KMS-11 (cell line): Measurements from ENCODE around the gene CFAP251.

Experiments used
- H2AFZ ChIP-seq: fragments of 200-600 bp; sonication (generic); 2 replicates; pipeline ENCODE4 v1.6.1; 2016; ENCODE audit warnings: antibody characterized with exemption, mixed run types, low read depth
- H3K27ac ChIP-seq: fragments of 200-600 bp; sonication (generic); 2 replicates; pipeline ENCODE4 v1.6.1; 2016; ENCODE audit warnings: mild to moderate bottlenecking, mixed run types
- H3K27me3 ChIP-seq: fragments of 200-600 bp; sonication (generic); 2 replicates; pipeline ENCODE4 v1.6.1; 2017; ENCODE audit warnings: mild to moderate bottlenecking, low read depth, mixed run types, moderate library complexity; ENCODE audit not compliant: insufficient read depth
- H3K36me3 ChIP-seq: fragments of 200-600 bp; sonication (generic); 2 replicates; pipeline ENCODE4 v1.6.1; 2017; ENCODE audit warnings: mild to moderate bottlenecking, mixed run types; ENCODE audit not compliant: insufficient read depth
- H3K4me1 ChIP-seq: fragments of 200-600 bp; sonication (generic); 2 replicates; pipeline ENCODE4 v1.6.1; 2016; ENCODE audit warnings: mild to moderate bottlenecking, low read depth, mixed run types; ENCODE audit not compliant: poor library complexity, severe bottlenecking
- H3K4me2 ChIP-seq: fragments of 200-600 bp; sonication (generic); 2 replicates; pipeline ENCODE4 v1.7.0; 2016; ENCODE audit warnings: mild to moderate bottlenecking, mixed run types
- H3K4me3 ChIP-seq: fragments of 200-600 bp; sonication (generic); IDR thresholded peaks from 2 replicates; pipeline ENCODE4 v1.6.1; 2017; ENCODE audit warnings: low read depth, low read length, mixed read lengths; ENCODE audit not compliant: insufficient read depth
- H3K79me2 ChIP-seq: fragments of 200-600 bp; sonication (generic); 2 replicates; pipeline ENCODE4 v1.6.1; 2016; ENCODE audit warnings: low read depth, mixed run types; ENCODE audit not compliant: insufficient read depth
- H3K9ac ChIP-seq: fragments of 200-600 bp; sonication (generic); 2 replicates; pipeline ENCODE4 v1.6.1; 2016; ENCODE audit warnings: mild to moderate bottlenecking, mixed run types
- H4K20me1 ChIP-seq: fragments of 200-600 bp; sonication (generic); 2 replicates; pipeline ENCODE4 v1.6.1; 2016; ENCODE audit warnings: mild to moderate bottlenecking, mixed run types; ENCODE audit not compliant: insufficient read depth
- TF ChIP-seq, protein P1 (sequence below): fragments of 200-600 bp; sonication (generic); conservative IDR thresholded peaks from 2 replicates; pipeline ENCODE4 v1.6.1; 2017; ENCODE audit warnings: low read depth, mild to moderate bottlenecking, antibody characterized with exemption, low read length, moderate library complexity, mixed read lengths

CFAP251 gene

DNA sequence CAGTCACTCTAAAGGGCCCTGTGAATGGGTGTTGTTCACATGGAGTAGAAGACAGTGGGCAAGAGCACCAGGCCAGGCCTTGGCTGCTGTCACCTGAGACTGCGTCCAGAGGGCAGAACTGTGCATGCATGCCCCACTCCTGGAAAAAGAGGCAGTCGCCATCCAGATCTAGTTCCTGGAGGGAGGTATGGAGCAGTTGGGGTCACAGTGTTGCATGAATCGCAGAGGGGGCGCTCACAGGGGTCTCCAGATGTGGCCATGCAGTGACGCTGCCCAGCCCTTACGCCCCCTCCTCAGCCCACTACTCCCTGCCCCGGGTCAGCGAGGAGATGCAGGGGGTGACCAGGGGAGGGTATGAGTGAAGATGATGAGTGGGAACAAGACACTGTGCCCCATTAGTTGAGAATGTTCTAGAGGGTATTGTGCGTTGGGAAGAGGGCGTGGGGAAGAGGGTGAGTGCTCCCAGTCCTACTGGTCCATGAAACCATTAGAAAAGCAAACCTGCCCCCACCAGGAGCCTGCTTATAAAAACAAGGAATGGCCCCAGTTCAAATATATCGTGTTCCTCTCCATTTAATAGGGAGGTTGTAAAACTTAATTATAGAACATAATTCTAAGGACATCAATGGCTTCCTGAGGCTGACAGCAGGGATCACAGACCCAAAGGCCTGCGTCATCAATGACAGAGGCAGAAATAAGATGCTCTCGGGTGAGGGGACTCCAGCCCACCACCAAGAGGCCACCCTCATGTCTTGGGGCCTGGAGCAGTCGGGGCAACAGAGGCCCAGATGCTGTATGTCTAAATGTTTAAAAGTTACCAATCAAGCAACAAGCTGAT, 71.1 kb downstream of the CFAP251 start:
- Histone ChIP-seq H3K4me1 (no peaks in the 10 kb centered on the region), H4K20me1 (no peaks in the 10 kb centered on the region), H3K79me2 (no peaks in the 10 kb centered on the region), H3K36me3 (no peaks in the 10 kb centered on the region), H3K4me2 (no peak overlapping the region), H3K4me3 (no peak overlapping the region), H3K27ac (no peak overlapping the region), H3K27me3 (no peaks in the 10 kb centered on the region), H3K9ac (no peak overlapping the region), H2AFZ (no peak overlapping the region)
- TF ChIP-seq, protein P1, sequence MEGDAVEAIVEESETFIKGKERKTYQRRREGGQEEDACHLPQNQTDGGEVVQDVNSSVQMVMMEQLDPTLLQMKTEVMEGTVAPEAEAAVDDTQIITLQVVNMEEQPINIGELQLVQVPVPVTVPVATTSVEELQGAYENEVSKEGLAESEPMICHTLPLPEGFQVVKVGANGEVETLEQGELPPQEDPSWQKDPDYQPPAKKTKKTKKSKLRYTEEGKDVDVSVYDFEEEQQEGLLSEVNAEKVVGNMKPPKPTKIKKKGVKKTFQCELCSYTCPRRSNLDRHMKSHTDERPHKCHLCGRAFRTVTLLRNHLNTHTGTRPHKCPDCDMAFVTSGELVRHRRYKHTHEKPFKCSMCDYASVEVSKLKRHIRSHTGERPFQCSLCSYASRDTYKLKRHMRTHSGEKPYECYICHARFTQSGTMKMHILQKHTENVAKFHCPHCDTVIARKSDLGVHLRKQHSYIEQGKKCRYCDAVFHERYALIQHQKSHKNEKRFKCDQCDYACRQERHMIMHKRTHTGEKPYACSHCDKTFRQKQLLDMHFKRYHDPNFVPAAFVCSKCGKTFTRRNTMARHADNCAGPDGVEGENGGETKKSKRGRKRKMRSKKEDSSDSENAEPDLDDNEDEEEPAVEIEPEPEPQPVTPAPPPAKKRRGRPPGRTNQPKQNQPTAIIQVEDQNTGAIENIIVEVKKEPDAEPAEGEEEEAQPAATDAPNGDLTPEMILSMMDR, result no peak

DNA sequence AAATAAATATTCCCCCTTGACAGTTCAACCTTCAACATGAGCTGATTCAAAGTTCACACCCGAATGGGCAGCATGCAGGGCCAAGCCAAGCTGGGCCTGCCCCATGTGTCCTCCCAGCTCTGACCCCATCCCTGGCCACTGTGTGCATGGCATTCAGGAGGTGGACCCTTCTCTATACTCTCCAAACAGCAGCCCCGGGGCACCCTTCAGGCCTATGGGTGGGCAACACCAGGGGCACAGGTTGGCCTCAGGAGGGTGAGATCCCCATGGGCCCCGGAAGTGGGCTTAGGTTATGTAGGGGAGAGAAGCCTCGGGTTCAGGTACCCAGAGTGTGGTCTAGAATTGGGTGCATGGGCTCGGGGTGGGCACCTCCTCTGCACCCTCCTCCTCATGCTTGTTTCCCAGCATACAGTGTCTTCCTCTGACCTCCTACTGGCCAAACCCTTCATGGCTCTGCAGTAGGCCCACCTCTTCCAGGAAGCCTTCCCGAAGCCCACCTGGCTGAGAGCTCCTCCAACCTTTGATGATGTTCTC, 71.8 kb downstream of the CFAP251 start:
- Histone ChIP-seq H4K20me1 (no peaks in the 10 kb centered on the region), H3K27ac (no peak overlapping the region), H3K9ac (no peak overlapping the region)

DNA sequence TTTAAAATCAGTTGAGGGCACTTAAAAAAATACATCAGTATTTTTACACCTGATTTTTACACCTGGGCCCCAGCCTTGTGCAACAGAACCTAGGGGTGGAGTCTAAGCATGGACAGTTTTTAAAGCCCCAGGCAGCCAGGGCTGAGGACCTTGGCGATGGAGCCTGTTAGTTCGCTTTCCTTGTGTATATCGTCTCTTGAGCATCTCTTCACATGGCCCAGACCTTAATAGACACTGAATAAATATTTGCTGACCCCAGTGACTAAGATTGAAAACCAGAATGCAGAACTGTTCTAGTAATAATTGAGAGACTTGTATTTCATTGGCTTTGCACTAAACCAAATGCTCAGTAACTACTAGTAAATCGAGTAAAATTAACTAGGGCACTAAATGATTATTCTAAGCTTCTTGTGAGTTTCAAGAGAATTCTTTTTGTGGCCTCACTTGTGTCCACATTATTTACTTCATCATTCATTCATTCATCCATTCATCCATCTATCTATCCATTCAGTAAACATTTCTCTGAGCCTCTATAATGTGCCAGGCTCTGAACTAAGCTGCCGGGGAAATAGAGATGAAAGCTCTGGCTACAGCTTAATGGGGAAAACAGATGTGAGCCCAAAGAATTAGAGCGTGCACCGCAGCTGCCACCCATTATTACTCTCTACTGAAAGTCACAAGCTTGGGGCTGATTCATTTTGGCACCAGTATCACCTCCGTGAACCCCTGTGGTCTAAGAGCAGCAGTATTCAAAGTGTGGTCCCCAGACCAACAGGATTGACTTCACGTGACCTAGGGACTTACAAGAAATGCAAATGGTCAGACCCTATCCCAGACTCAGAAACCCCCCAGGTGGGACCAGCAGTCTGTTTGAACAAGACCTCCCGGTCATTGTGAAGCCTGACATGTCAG, 72.6 kb downstream of the CFAP251 start:
- H3K27ac ChIP-seq, result no peak overlapping the region
- H4K20me1 ChIP-seq, result no peaks in the 10 kb centered on the region
- no peaks in the 10 kb centered on the region for H3K4me1 ChIP-seq
- H3K36me3 ChIP-seq, result no peaks in the 10 kb centered on the region
- no peak overlapping the region for H2AFZ ChIP-seq
- TF ChIP-seq, protein P1, result no peak
- H3K79me2 ChIP-seq, result no peaks in the 10 kb centered on the region
- no peak overlapping the region for H3K4me2 ChIP-seq
- H3K27me3 ChIP-seq, result no peaks in the 10 kb centered on the region
- H3K4me3 ChIP-seq, result no peak overlapping the region
- H3K9ac ChIP-seq, result no peak overlapping the region

More for the DNA sequence above, 71.8 kb downstream of the CFAP251 start:
- H3K4me1 ChIP-seq, result no peaks in the 10 kb centered on the region
- no peak overlapping the region for H3K4me2 ChIP-seq
- no peaks in the 10 kb centered on the region for H3K27me3 ChIP-seq
- TF ChIP-seq, protein P1, result no peak
- no peak overlapping the region for H3K4me3 ChIP-seq
- H3K79me2 ChIP-seq, result no peaks in the 10 kb centered on the region
- no peak overlapping the region for H2AFZ ChIP-seq
- H3K36me3 ChIP-seq, result no peaks in the 10 kb centered on the region

DNA sequence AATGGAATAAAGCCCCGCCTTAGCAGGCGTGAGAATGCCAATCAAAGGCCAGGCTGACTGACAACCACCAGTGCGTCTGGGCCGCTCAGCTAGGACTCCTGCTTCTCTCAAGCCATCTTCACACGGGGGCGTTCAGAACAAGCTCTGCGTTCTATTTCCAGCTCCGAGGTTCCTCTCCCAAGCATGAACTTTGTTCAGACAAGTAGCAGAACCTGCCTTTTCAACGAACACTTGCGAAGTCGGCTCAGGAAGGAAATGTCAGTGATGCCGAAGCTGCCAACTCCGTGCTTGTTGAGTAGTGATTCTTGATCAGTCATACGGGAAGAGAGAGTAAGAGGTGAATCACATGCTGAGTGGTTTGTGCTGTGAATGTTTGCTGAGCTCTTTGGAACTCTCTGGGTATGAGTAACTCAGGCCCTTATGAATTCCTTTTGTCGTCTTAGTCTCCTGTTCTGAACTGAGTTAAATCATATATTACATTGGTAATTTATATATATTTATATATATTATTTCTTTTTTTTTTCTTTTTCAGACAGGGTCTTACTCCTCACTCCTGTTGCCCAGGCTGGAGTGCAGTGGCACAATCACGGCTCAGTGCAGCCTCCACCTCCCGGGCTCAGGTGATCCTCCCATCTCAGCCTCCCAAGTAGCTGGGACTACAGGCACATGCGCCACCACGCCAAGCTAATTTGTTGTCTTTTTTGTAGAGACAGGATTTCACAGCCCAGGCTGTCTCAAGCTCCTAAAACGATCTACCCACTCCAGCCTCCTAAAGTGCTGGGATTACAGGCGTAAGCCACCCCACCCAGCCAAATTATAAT, 73.9 kb downstream of the CFAP251 start:
- no peak overlapping the region for H3K9ac ChIP-seq
- H3K27ac ChIP-seq, result no peak overlapping the region
- TF ChIP-seq, protein P1, result no peak
- no peaks in the 10 kb centered on the region for H3K79me2 ChIP-seq
- no peaks in the 10 kb centered on the region for H4K20me1 ChIP-seq
- no peak overlapping the region for H3K4me3 ChIP-seq
- no peak overlapping the region for H2AFZ ChIP-seq
- no peaks in the 10 kb centered on the region for H3K4me1 ChIP-seq
- H3K4me2 ChIP-seq, result no peak overlapping the region
- H3K36me3 ChIP-seq, result no peaks in the 10 kb centered on the region
- H3K27me3 ChIP-seq, result no peaks in the 10 kb centered on the region
